ENCODE measurements around the gene COL8A1.

DNA sequence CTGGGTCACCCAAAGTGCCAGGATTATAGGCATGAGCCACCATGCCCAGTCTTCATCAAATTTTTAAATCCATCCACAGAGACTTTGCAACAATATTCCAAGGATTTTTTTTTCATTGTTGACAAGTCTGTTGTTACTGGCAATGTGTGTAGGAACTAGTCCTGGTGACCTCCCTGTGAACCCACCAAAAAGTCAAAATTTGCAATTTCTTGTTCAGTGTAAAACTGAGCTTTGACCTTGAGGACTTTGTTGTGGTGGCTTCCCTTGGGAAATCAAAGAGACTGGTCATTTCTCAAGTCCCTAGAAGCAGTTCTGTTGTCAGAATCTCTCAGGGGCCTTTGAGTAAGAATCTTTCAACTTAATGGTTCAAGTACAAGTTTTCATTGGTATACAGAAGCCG, 36.9 kb upstream of the COL8A1 start:
- TF ChIP-seq SUZ12 (IDR thresholded peaks at IDR 0.05) (no peak), ELF4 (IDR thresholded peaks at IDR 0.05) (no peak), ARNT (IDR thresholded peaks at IDR 0.05) (no peak), SP1 (IDR thresholded peaks at IDR 0.05) (no peak), FOXA1 (IDR thresholded peaks at IDR 0.05) (no peak), LEF1 (IDR thresholded peaks at IDR 0.05; ENCODE audit: borderline replicate concordance) (no peak), TARDBP (IDR thresholded peaks at IDR 0.05) (no peak), NFRKB (IDR thresholded peaks at IDR 0.05) (no peak), FOXM1 (IDR thresholded peaks at IDR 0.05; ENCODE audit: borderline replicate concordance) (no peak), BHLHE40 (IDR thresholded peaks at IDR 0.05; ENCODE audit: borderline replicate concordance) (no peak), L3MBTL2 (conservative IDR thresholded peaks at IDR 0.05) (no peak), FOXK2 (IDR thresholded peaks at IDR 0.05) (no peak), CTBP1 (IDR thresholded peaks at IDR 0.05; ENCODE audit: borderline replicate concordance) (no peak)
